BJ (cell line): ENCODE measurements around the gene ARPC5L. TPM values are rescaled to one million over a fixed set of nuclear protein-coding genes. Genes with fewer than 3 reads are reported as not detected.

ENCODE experiments used
- CTCF ChIA-PET: fragments of 350-600 bp; formaldehyde crosslinking; extraction: SDS; loops from one replicate; lab custom pipeline; 2021; ENCODE audit warnings: antibody characterized with exemption, inconsistent platforms; lab: Yijun Ruan, JAX
- POLR2A ChIA-PET: fragments of 300-600 bp; sonication (Branson Sonifier 250); formaldehyde crosslinking; extraction: SDS; loops from one replicate; lab custom pipeline; 2021; ENCODE audit warnings: antibody characterized with exemption; lab: Charles Lee
- DNase-seq: peaks from one replicate; pipeline ENCODE4 v3.0.0-alpha.2; 2011; ENCODE audit warnings: low read depth
- H3K27me3 ChIP-seq: 2 replicates; pipeline ENCODE4 v1.6.0; 2011; ENCODE audit warnings: low read length; ENCODE audit not compliant: control insufficient read depth, insufficient read depth
- H3K36me3 ChIP-seq: 2 replicates; pipeline ENCODE4 v1.5.1; 2011; ENCODE audit warnings: low read length; ENCODE audit not compliant: control insufficient read depth, insufficient read depth
- H3K4me3 ChIP-seq: 2 replicates; pipeline ENCODE4 v1.5.1; 2011; ENCODE audit warnings: low read depth, mild to moderate bottlenecking, control low read depth, low read length
- polyA plus RNA-seq: library from polyadenylated mRNA; depleted of rRNA; stranded (reverse); fragments of >200 nt; gene quantifications from 2 replicates; pipeline ENCODE4 v1.2.3, GENCODE V29; 2011
- TF ChIP-seq, protein P1 (sequence below): IDR thresholded peaks from 2 replicates; pipeline ENCODE4 v1.5.1; 2011; ENCODE audit warnings: low read depth, mild to moderate bottlenecking, control low read depth, inconsistent platforms, low read length, moderate library complexity; ENCODE audit not compliant: insufficient read depth

ARPC5L gene
- polyA plus RNA-seq, 1 experiment, result 34.0 TPM

DNA sequence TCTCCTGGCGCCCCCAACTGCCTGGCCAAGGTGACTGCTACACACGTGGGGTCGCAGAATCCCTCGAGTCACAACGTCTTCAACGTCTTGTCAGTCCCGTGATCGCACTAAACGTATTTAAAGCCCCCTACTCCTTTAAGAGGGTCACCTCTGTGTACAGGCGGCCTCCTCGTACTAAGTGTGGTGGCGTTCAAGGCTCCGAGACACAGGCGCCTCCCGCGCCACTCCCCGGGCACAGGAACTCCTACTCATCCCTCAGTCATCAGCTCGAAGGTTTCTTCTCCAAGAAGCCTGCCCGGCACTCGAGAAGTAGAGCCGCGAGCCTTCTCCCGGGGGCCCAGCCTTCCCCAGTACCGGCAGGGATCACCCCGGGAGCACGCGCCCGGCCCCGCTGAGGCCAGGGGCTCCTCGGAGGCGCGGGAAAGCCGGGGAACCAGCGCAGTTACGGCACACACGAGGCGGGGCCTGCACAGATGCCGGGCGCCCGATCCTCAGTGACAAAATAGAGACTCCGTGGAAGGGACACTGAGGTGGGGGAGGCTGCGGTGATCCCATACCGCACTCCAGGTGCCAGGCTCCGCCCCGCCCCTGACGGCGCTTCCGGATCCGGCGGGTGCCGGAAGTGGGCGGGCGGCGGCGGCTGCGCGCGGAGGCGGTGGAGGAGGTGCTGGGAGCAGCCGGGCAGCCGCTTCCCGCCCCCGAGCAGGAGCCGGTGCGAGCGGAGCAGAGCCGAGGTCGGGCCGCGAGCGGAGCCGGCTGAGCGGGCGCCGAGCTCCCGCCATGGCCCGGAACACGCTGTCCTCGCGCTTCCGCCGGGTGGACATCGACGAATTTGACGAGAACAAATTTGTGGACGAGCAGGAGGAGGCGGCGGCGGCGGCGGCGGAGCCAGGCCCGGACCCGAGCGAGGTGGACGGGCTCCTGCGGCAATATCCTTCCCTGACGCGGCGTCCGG, 6.9 kb downstream of the ARPC5L start:
- peak overlapping the region; percentile 96 for H3K4me3 ChIP-seq
- TF ChIP-seq, protein P1, sequence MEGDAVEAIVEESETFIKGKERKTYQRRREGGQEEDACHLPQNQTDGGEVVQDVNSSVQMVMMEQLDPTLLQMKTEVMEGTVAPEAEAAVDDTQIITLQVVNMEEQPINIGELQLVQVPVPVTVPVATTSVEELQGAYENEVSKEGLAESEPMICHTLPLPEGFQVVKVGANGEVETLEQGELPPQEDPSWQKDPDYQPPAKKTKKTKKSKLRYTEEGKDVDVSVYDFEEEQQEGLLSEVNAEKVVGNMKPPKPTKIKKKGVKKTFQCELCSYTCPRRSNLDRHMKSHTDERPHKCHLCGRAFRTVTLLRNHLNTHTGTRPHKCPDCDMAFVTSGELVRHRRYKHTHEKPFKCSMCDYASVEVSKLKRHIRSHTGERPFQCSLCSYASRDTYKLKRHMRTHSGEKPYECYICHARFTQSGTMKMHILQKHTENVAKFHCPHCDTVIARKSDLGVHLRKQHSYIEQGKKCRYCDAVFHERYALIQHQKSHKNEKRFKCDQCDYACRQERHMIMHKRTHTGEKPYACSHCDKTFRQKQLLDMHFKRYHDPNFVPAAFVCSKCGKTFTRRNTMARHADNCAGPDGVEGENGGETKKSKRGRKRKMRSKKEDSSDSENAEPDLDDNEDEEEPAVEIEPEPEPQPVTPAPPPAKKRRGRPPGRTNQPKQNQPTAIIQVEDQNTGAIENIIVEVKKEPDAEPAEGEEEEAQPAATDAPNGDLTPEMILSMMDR, result peak; percentile 42; the same call in 1 of the 2 replicates
- no peaks in the 10 kb centered on the region for H3K27me3 ChIP-seq
- ChIA-PET POLR2A (no interaction called here), CTCF (no interaction called here)
- H3K36me3 ChIP-seq, result peaks cover 4% of the 10 kb centered on the region; the same call in 1 of the 2 replicates
- DNase-seq, result no peak

DNA sequence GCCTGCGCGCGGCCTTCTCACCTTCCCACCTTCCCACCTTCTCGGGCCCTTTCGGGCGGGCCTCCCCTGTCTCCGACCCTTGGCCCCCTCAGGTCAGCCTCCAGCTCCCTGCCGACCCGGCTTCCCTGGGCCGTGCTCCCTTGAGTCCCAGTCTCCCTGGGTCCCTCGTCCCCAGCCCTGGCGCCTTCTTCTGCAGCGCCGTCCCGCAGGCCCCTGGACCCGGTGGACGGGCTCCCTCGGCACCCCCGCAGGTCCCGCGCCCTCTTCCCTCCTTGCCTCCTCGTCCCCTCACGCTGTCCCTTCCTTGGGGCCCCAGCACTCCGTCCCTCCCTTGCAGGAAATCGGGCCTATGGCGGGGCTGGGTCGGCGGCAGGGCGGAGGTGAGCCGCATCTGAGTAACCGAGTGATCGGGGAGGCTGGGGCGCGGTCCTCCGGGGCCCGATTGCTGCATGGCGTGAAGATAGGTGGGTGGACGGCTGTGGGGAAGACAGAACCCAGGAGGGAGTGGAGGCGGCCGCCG, 7.6 kb downstream of the ARPC5L start:
- ChIA-PET CTCF (interaction anchor here (1.4 to 2.0 kb wide), 2 partner anchors 17 to 97 kb away, joined by 7 to 9 read pairs; partner anchors contain the start of gene NR6A1), POLR2A (no interaction called here)
- no peak for DNase-seq

DNA sequence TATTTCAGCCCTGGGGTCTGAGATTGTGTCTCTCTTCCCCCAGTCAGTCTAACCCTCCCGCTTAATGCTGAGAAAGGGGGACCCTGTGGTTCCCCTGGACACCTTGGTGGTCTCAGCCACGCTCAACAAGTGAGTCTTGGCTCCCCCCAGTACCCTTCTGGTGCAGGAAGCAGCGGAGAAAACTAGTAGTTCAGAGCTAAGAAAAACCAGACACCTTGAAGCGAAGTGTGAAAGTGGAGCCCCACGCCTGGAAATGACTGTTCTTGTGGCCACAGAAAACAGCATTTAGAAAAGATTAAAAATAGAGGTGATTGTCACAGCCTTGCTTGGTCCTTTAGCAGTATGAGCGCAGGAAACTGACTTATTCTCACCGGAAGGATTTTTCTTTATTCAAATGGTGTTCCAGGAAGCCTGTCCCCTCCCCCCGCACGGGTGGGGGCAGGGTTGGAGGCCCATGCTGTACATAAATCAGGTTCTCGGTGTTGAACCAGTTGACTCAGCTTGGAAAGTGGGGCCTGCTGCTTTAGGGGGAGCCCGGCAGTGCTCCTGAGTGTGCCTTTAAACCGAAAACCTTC, 8.1 kb downstream of the ARPC5L start:
- Histone ChIP-seq H3K27me3 (no peaks in the 10 kb centered on the region), H3K4me3 (peak overlapping the region; percentile 96), H3K36me3 (peaks cover 9% of the 10 kb centered on the region)
- TF ChIP-seq, protein P1, result no peak
- CTCF ChIA-PET, result interaction anchor here (1.4 to 2.0 kb wide), 3 partner anchors 12 to 98 kb away, joined by 5 to 9 read pairs (median 7); partner anchors contain the start of gene NR6A1
- no peak for DNase-seq
- POLR2A ChIA-PET, result no interaction called here

More for the DNA sequence above, 7.6 kb downstream of the ARPC5L start:
- Histone ChIP-seq H3K27me3 (no peaks in the 10 kb centered on the region), H3K4me3 (peak overlapping the region; percentile 96), H3K36me3 (peaks cover 6% of the 10 kb centered on the region; the same call in 1 of the 2 replicates)
- TF ChIP-seq, protein P1, result no peak

DNA sequence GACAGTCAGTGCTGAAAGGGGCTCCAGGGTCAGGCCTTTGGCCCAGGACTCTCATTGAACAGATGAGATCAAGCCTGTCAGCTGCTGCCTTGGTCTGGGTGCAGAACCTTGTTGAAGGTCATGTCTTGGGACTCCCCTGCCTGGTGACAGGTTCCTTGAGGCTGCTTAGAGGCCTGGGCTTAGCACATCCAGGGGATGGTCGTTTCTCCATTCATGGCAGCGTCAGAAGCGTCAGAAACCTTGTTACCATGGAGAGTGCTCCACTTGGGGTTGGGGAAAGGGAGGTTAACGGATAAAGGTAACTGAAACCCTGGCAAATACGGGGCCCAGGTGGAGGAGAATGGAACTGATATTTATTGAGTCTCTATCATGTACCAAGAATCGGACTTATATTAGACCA, 8.8 kb downstream of the ARPC5L start:
- Histone ChIP-seq H3K4me3 (peak overlapping the region; percentile 96), H3K36me3 (peaks cover 14% of the 10 kb centered on the region), H3K27me3 (no peaks in the 10 kb centered on the region)
- TF ChIP-seq, protein P1, result no peak
- no peak for DNase-seq
- CTCF ChIA-PET, result interaction anchor here (1.2 to 2.0 kb wide), 4 partner anchors 12 to 99 kb away, joined by 3 to 9 read pairs (median 6); partner anchors contain the start of gene NR6A1
- POLR2A ChIA-PET, result no interaction called here

DNA sequence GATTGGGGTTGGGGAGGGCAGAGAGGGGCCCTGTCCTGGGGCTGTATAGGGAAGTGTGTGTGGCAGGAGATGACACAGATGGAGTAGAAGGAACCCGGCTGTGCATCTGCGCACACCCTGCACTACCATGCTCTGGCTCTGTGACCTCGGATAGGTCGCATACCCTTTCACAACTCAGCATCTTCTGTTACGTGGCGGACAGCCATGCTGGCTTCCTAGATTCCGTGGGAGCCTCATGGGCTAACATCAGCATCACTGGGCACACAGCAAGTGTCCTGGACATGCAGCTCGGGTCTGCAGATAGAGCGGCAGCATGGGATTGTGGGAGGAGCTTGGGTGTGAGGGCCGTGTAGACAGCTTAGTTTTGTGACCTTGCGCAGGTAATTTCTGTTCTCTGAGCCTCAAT, 9.2 kb downstream of the ARPC5L start:
- TF ChIP-seq, protein P1, result no peak
- Histone ChIP-seq H3K4me3 (peak overlapping the region; percentile 96; the same call in 1 of the 2 replicates), H3K27me3 (no peaks in the 10 kb centered on the region), H3K36me3 (peaks cover 15% of the 10 kb centered on the region)
- ChIA-PET CTCF (interaction anchor here (1.2 to 2.0 kb wide), 3 partner anchors 11 to 99 kb away, joined by 3 to 9 read pairs (median 5); partner anchors contain the start of gene NR6A1), POLR2A (no interaction called here)
- DNase-seq, result no peak
